ENCODE measurements around the gene CADM1. TPM values are rescaled to one million over a fixed set of nuclear protein-coding genes. Genes with fewer than 3 reads are reported as not detected.

Gene CADM1
- total RNA-seq, 4 donors from 2014 or later = 7.4 to 61.5 (median 28.5) TPM

GRCh38 chr11:115244758-115245157, 259.5 kb downstream of the CADM1 start:
- Histone ChIP-seq H3K9me3 (no peaks in the 10 kb centered on the region), H3K36me3 (no peaks in the 10 kb centered on the region), H3K27me3 (no peaks in the 10 kb centered on the region), H3K27ac (no peak overlapping the region), H3K4me1 (no peaks in the 10 kb centered on the region), H3K4me3 (no peak overlapping the region)
- intact Hi-C loops (cut with DNase I; ENCODE audit: low total_unique reads) = no loop called here
- no peak for TF ChIP-seq CTCF (IDR thresholded peaks at IDR 0.05)
- no peak for TF ChIP-seq POLR2A (IDR thresholded peaks at IDR 0.05)
- no peak for DNase-seq

- intact Hi-C loops (cut with DNase I; ENCODE audit: low total_unique reads) = no loop called here
- no peaks in the 10 kb centered on the region for H3K9me3 ChIP-seq
- no peaks in the 10 kb centered on the region for H3K36me3 ChIP-seq
- no peak overlapping the region for H3K27ac ChIP-seq
- H3K4me3 ChIP-seq = no peak overlapping the region
- no peaks in the 10 kb centered on the region for H3K27me3 ChIP-seq
- DNase-seq = no peak
- TF ChIP-seq POLR2A (IDR thresholded peaks at IDR 0.05) (no peak), CTCF (IDR thresholded peaks at IDR 0.05) (no peak)
- H3K4me1 ChIP-seq = no peaks in the 10 kb centered on the region
Measured at GRCh38 chr11:115244296-115244695, 259.9 kb downstream of the CADM1 start.

- H3K27ac ChIP-seq = no peak overlapping the region
- H3K4me3 ChIP-seq = no peak overlapping the region
- H3K9me3 ChIP-seq = no peaks in the 10 kb centered on the region
- H3K27me3 ChIP-seq = no peaks in the 10 kb centered on the region
- H3K4me1 ChIP-seq = no peaks in the 10 kb centered on the region
- intact Hi-C loops (cut with DNase I; ENCODE audit: low total_unique reads) = no loop called here
- H3K36me3 ChIP-seq = no peaks in the 10 kb centered on the region
- TF ChIP-seq CTCF (IDR thresholded peaks at IDR 0.05) (no peak), POLR2A (IDR thresholded peaks at IDR 0.05) (no peak)
- DNase-seq = no peak
Measured at GRCh38 chr11:115242982-115243381, 261.2 kb downstream of the CADM1 start.

- no peak overlapping the region for H3K4me3 ChIP-seq
- no peaks in the 10 kb centered on the region for H3K36me3 ChIP-seq
- TF ChIP-seq CTCF (IDR thresholded peaks at IDR 0.05) = no peak
- no peak for TF ChIP-seq POLR2A (IDR thresholded peaks at IDR 0.05)
- no peak overlapping the region for H3K27ac ChIP-seq
- H3K9me3 ChIP-seq = no peaks in the 10 kb centered on the region
- H3K27me3 ChIP-seq = no peaks in the 10 kb centered on the region
- no peak for DNase-seq
- intact Hi-C loops (cut with DNase I; ENCODE audit: low total_unique reads) = no loop called here
- H3K4me1 ChIP-seq = no peaks in the 10 kb centered on the region
Measured at GRCh38 chr11:115241899-115242298, 262.3 kb downstream of the CADM1 start.

GRCh38 chr11:115238791-115239190, 265.4 kb downstream of the CADM1 start:
- no peaks in the 10 kb centered on the region for H3K27me3 ChIP-seq
- H3K4me3 ChIP-seq = no peak overlapping the region
- H3K36me3 ChIP-seq = no peaks in the 10 kb centered on the region
- no peak for DNase-seq
- no peak overlapping the region for H3K27ac ChIP-seq
- TF ChIP-seq CTCF (IDR thresholded peaks at IDR 0.05) = no peak
- no peak for TF ChIP-seq POLR2A (IDR thresholded peaks at IDR 0.05)
- H3K4me1 ChIP-seq = no peaks in the 10 kb centered on the region
- no peaks in the 10 kb centered on the region for H3K9me3 ChIP-seq
- intact Hi-C loops (cut with DNase I; ENCODE audit: low total_unique reads) = no loop called here
